IMR-90 (cell line): ENCODE measurements around the gene GLCCI1. TPM values are rescaled to one million over a fixed set of nuclear protein-coding genes. Genes with fewer than 3 reads are reported as not detected.
A peak's percentile ranks its signal among the peaks of the same experiment; 100 is the strongest.

Experiments used
- ATAC-seq: fragments of 200-7000 bp; cut with Tn5 transposase; 2 replicates; pipeline ENCODE4 v1.9.1; 2020; ENCODE audit warnings: low read depth, mild to moderate bottlenecking, moderate library complexity
- BruUV-seq: library from RNA; stranded (reverse); fragments of 400-500 nt; replicated peaks from 2 replicates; lab custom pipeline; 2021; lab: Mats Ljungman, UMichigan
- CTCF ChIA-PET: fragments of 300-600 bp; formaldehyde crosslinking; extraction: SDS; loops from one replicate; lab custom pipeline; 2021; ENCODE audit warnings: antibody characterized with exemption; lab: Yijun Ruan, JAX
- POLR2A ChIA-PET: fragments of 300-600 bp; sonication (Branson Sonifier 250); formaldehyde crosslinking; loops from one replicate; lab custom pipeline; 2022; ENCODE audit warnings: antibody characterized with exemption; ENCODE audit not compliant: unreplicated experiment; lab: Charles Lee
- DNase-seq: peaks from one replicate; pipeline ENCODE4 v3.0.0; 2013
- H2AFZ ChIP-seq: replicated peaks from 2 replicates; pipeline ENCODE3; 2013; ENCODE audit warnings: low read length, mild to moderate bottlenecking; ENCODE audit not compliant: poor library complexity
- H2AK5ac ChIP-seq: 2 replicates; pipeline ENCODE4 v1.6.1; 2013; ENCODE audit warnings: low read depth, low read length, inconsistent platforms
- H2AK9ac ChIP-seq: replicated peaks from 2 replicates; pipeline ENCODE3; 2013; ENCODE audit warnings: mild to moderate bottlenecking, low read depth, low read length, moderate library complexity; ENCODE audit not compliant: poor library complexity
- H2BK120ac ChIP-seq: 2 replicates; pipeline ENCODE4 v1.6.1; 2013; ENCODE audit warnings: low read depth, low read length, inconsistent platforms
- H2BK15ac ChIP-seq: 3 replicates; pipeline ENCODE4 v1.6.1; 2013; ENCODE audit warnings: low read depth, low read length, inconsistent platforms
- H2BK20ac ChIP-seq: 2 replicates; pipeline ENCODE4 v1.6.1; 2013; ENCODE audit warnings: low read depth, mild to moderate bottlenecking, inconsistent platforms, low read length, moderate library complexity
- H2BK5ac ChIP-seq: 2 replicates; pipeline ENCODE4 v1.6.1; 2013; ENCODE audit warnings: mild to moderate bottlenecking, low read depth, low read length, inconsistent platforms; ENCODE audit not compliant: poor library complexity, severe bottlenecking
- H3K14ac ChIP-seq: replicated peaks from 2 replicates; pipeline ENCODE4 v1.6.1; 2013; ENCODE audit warnings: low read depth, low read length, inconsistent platforms
- H3K18ac ChIP-seq: 2 replicates; pipeline ENCODE4 v1.6.1; 2013; ENCODE audit warnings: low read depth, low read length, control low read depth
- H3K23ac ChIP-seq: 2 replicates; pipeline ENCODE4 v1.6.1; 2013; ENCODE audit warnings: low read depth, low read length, inconsistent platforms
- H3K27ac ChIP-seq: 2 replicates; pipeline ENCODE4 v1.5.1; 2013; ENCODE audit warnings: mild to moderate bottlenecking, control low read depth, low read length; ENCODE audit not compliant: insufficient read depth
- H3K27me3 ChIP-seq: 2 replicates; pipeline ENCODE4 v1.6.1; 2013; ENCODE audit warnings: low read length; ENCODE audit not compliant: control insufficient read depth, insufficient read depth
- H3K36me3 ChIP-seq: 2 replicates; pipeline ENCODE4 v1.6.1; 2013; ENCODE audit warnings: low read length, mixed read lengths; ENCODE audit not compliant: control insufficient read depth, insufficient read depth
- H3K4ac ChIP-seq: 2 replicates; pipeline ENCODE4 v1.6.1; 2013; ENCODE audit warnings: low read depth, low read length, inconsistent platforms
- H3K4me1 ChIP-seq: 2 replicates; pipeline ENCODE4 v1.6.1; 2013; ENCODE audit warnings: low read length, mixed read lengths; ENCODE audit not compliant: control insufficient read depth, insufficient read depth
- H3K4me2 ChIP-seq: 2 replicates; pipeline ENCODE4 v1.6.1; 2013; ENCODE audit warnings: low read depth, mild to moderate bottlenecking, control low read depth, low read length, moderate library complexity
- H3K4me3 ChIP-seq: 2 replicates; pipeline ENCODE4 v1.5.1; 2013; ENCODE audit warnings: low read depth, mild to moderate bottlenecking, control low read depth, low read length, moderate library complexity; ENCODE audit not compliant: insufficient read depth
- H3K56ac ChIP-seq: 2 replicates; pipeline ENCODE4 v1.6.1; 2013; ENCODE audit warnings: low read length, inconsistent platforms; ENCODE audit not compliant: insufficient read depth; ENCODE audit errors: extremely low read depth
- H3K79me1 ChIP-seq, 2 experiments: 2 replicates each; pipeline ENCODE4 v1.6.1; 2013; ENCODE audit warnings: low read length in 2 of 2, inconsistent platforms in 1 of 2, low read depth in 1 of 2
- H3K9ac ChIP-seq: 2 replicates; pipeline ENCODE4 v1.6.1; 2013; ENCODE audit warnings: low read depth, low read length, control low read depth
- H3K9me1 ChIP-seq: 2 replicates; pipeline ENCODE4 v1.6.1; 2013; ENCODE audit warnings: low read length, inconsistent platforms; ENCODE audit not compliant: insufficient read depth
- H3K9me3 ChIP-seq: 2 replicates; pipeline ENCODE4 v1.6.1; 2013; ENCODE audit warnings: low read length; ENCODE audit not compliant: control insufficient read depth, insufficient read depth
- H4K20me1 ChIP-seq: 2 replicates; pipeline ENCODE4 v1.6.1; 2013; ENCODE audit warnings: low read length, inconsistent platforms; ENCODE audit not compliant: insufficient read depth
- H4K5ac ChIP-seq: 2 replicates; pipeline ENCODE4 v1.6.1; 2013; ENCODE audit warnings: mild to moderate bottlenecking, low read depth, low read length, control low read depth
- H4K8ac ChIP-seq, 2 experiments: 2 replicates each; pipeline ENCODE4 v1.6.1; 2013; ENCODE audit warnings: low read depth in 2 of 2, low read length in 2 of 2, control low read depth in 1 of 2, inconsistent platforms in 1 of 2
- H4K91ac ChIP-seq: 2 replicates; pipeline ENCODE4 v1.6.1; 2013; ENCODE audit warnings: low read depth, low read length, inconsistent platforms; ENCODE audit not compliant: insufficient read depth
- BHLHE40 ChIP-seq: fragments of 150-350 bp; IDR thresholded peaks from 2 replicates; pipeline ENCODE4 v1.6.1; 2016; ENCODE audit warnings: mild to moderate bottlenecking, low read depth, low read length
- MAFK ChIP-seq: IDR thresholded peaks from 2 replicates; pipeline ENCODE4 v1.6.1; 2012; ENCODE audit warnings: low read depth, low read length, improper control_type of control experiment
- WGBS, 2 experiments: methylation state at CpG; one replicate each; pipeline versions ENCODE4 v1.1.5 to v1.1.7; 2013; ENCODE audit warnings: missing lambda C conversion rate in 2 of 2; ENCODE audit not compliant: insufficient read length in 1 of 2; ENCODE audit errors: extremely low coverage in 2 of 2; 5-methylcytosine and 5-hydroxymethylcytosine counted together
- dilution Hi-C: fragments of 300-500 bp; cut with HindIII; formaldehyde crosslinking; loops from one replicate; pipeline ENCODE4 v1.14.3; 2018; ENCODE audit warnings: low sequenced_read_pairs; ENCODE audit not compliant: unreplicated experiment
- in situ Hi-C: fragments of 300-500 bp; cut with MboI; formaldehyde crosslinking; loops from 3 replicates; pipeline ENCODE4 v1.14.3; 2019; ENCODE audit warnings: low sequenced_read_pairs, inconsistent platforms, mixed read lengths
- intact Hi-C: fragments of 100-400 bp; cut with micrococcal nuclease; formaldehyde crosslinking; loops from 2 replicates; pipeline ENCODE4 v1.10.0; 2022
- polyA plus RNA-seq, 3 experiments: library from polyadenylated mRNA; depleted of rRNA; stranded (reverse); fragments of >200 nt; gene quantifications; 2 replicates each; pipeline ENCODE4 v1.2.3, GENCODE V29; 2012; ENCODE audit warnings: low replicate concordance in 1 of 3
- total RNA-seq: library from RNA; depleted of rRNA; stranded (reverse); fragments of >200 nt; gene quantifications from 2 replicates; pipeline ENCODE4 v1.2.3, GENCODE V29; 2012

The GLCCI1 gene
- total and polyA plus RNA-seq, 2 of the 4 experiments (the other 2 are of a cell fraction), result 4.1 to 6.2 TPM

GRCh38 chr7:7948232-7948631 lies 20.4 kb upstream of the GLCCI1 start:
- Histone ChIP-seq H3K79me1 (no peaks in the 10 kb centered on the region), H4K91ac (no peak overlapping the region), H3K27ac (no peak overlapping the region), H3K4me3 (no peak overlapping the region), H3K9ac (no peak overlapping the region), H3K23ac (no peak overlapping the region), H3K4ac (no peak overlapping the region), H2AK5ac (no peak overlapping the region), H3K14ac (no peak overlapping the region), H3K36me3 (no peaks in the 10 kb centered on the region), H4K20me1 (no peaks in the 10 kb centered on the region), H4K5ac (no peak overlapping the region), H2BK15ac (no peak overlapping the region), H2BK20ac (no peak overlapping the region), H3K9me1 (no peaks in the 10 kb centered on the region), H2AK9ac (no peak overlapping the region), H2BK5ac (no peak overlapping the region), H2BK120ac (no peak overlapping the region), H3K18ac (no peak overlapping the region), H4K8ac (no peak overlapping the region), H3K4me1 (peaks cover 2% of the 10 kb centered on the region; the same call in 1 of the 2 replicates), H3K9me3 (no peaks in the 10 kb centered on the region), H3K27me3 (no peaks in the 10 kb centered on the region), H3K56ac (no peak overlapping the region), H2AFZ (no peak overlapping the region), H3K4me2 (no peak overlapping the region)
- ChIA-PET POLR2A (no interaction called here), CTCF (no interaction called here)
- dilution Hi-C loops (no loop called here), in situ Hi-C loops (no loop called here), intact Hi-C loops (no loop called here)
- no TSS peak for BruUV-seq
- ATAC-seq, result no peak
- no CpG with 5 or more reads among the region's 4 CpGs for WGBS, 2 experiments
- peak; percentile 74; the same call in 1 of the 2 replicates for TF ChIP-seq MAFK
- no peak for TF ChIP-seq BHLHE40
- no peak for DNase-seq
